Heart left ventricle (tissue), 13 donors: ENCODE measurements around the gene CFAP251.

ENCODE experiments used
- POLR2A ChIP-seq, 2 donors: fragments of 450-650 bp; IDR thresholded peaks; one replicate each; pipeline ENCODE4 v1.6.1; 2017; ENCODE audit warnings: antibody characterized with exemption in 2 of 2, mild to moderate bottlenecking in 2 of 2, moderate library complexity in 2 of 2
- TF ChIP-seq, protein P1 (sequence below), 12 donors: fragments of 200-600 bp; sonication (generic) in 4 of 12; IDR thresholded peaks; one replicate each; pipeline versions ENCODE4 v1.5.0 to v1.8.0; 2018 to 2022; ENCODE audit warnings: antibody characterized with exemption in 12 of 12, mild to moderate bottlenecking in 5 of 12
- donor health status: ischemic (EF 13 %, LVEDD 7.1; RV severe dilation, severe dysfunction).
- donor health status: DM: no; HTN: yes; CAD: no.
- donor health status: DM: no; HTN: no; CAD: no.
- donor health status: ischemic (EF 25% LVEDD 6.9; RV normal size, moderate dysfunction).
- donor health status: ischemic (EF 25% LVEDD 5.7; RV mildly dilated, moderate dysfunction).
- donor health status: ischemic (EF 35%, LVEDD 5.7; RV mildly dilated, moderate dysfunction).
- donor health status: nonischemic (EF 11% LVEDD 7.7; RV severe dilation, severe dysfunction).
- donor health status: DM: yes; HTN: yes; CAD: no.
- donor health status: PGD.
- donor health status: ischemic (EF 29% LVEDD 5.4; RV normal size, mild dysfunction).
- donor health status: nonischemic (EF 23%, LVEDD 6.1; RV moderate dilation, normal function).

DNA sequence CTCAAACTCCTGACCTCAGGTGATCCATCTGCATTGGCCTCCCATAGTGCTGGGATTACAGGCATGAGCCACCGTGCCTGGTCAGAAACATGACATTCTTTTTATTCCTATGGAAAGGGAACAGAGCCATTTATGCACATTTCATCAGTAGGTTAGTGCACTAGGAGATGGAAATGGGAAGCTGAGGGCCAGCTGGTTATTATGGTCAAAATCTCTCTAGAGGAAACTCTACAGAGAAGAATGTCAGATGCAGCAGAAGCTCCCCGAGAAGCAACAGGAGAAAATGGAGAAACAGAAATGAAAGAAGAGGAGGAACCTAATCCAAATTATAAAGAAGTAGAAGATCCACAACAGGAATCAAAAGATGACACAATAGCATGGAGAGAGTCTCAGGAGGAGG, 2.7 kb downstream of the CFAP251 start:
- TF ChIP-seq, protein P1, sequence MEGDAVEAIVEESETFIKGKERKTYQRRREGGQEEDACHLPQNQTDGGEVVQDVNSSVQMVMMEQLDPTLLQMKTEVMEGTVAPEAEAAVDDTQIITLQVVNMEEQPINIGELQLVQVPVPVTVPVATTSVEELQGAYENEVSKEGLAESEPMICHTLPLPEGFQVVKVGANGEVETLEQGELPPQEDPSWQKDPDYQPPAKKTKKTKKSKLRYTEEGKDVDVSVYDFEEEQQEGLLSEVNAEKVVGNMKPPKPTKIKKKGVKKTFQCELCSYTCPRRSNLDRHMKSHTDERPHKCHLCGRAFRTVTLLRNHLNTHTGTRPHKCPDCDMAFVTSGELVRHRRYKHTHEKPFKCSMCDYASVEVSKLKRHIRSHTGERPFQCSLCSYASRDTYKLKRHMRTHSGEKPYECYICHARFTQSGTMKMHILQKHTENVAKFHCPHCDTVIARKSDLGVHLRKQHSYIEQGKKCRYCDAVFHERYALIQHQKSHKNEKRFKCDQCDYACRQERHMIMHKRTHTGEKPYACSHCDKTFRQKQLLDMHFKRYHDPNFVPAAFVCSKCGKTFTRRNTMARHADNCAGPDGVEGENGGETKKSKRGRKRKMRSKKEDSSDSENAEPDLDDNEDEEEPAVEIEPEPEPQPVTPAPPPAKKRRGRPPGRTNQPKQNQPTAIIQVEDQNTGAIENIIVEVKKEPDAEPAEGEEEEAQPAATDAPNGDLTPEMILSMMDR (IDR thresholded peaks at IDR 0.05): no peak
- no peak for TF ChIP-seq POLR2A (IDR thresholded peaks at IDR 0.05)
